ENCODE results near the gene FAAP100. TPM values are rescaled to one million over a fixed set of nuclear protein-coding genes. Genes with fewer than 3 reads are reported as not detected.

The FAAP100 gene
- total and polyA plus RNA-seq, 3 donors from 2014 or later = 17.6 to 45.8 (median 42.6) TPM

GRCh38 chr17:81529437-81529803, 22.7 kb downstream of the FAAP100 start:
- no peak for DNase-seq
- Histone ChIP-seq H3K4me1 (no peaks in the 10 kb centered on the region), H3K4me3 (no peak overlapping the region), H3K9me3 (no peaks in the 10 kb centered on the region), H3K27ac (no peak overlapping the region), H3K36me3 (ENCODE audit: low read depth, missing control alignments) (no peaks in the 10 kb centered on the region), H3K27me3 (no peaks in the 10 kb centered on the region)
- intact Hi-C loops (cut with DNase I; ENCODE audit: low total_unique reads) = no loop called here
- WGBS, 2 donors = 85 to 88% methylated on average over 3 to 6 of the region's 6 CpGs
- TF ChIP-seq POLR2A (IDR thresholded peaks at IDR 0.05) = no peak
- TF ChIP-seq CTCF (IDR thresholded peaks at IDR 0.05) = no peak

- no peak overlapping the region for H3K4me3 ChIP-seq
- H3K4me1 ChIP-seq = no peaks in the 10 kb centered on the region
- TF ChIP-seq CTCF (IDR thresholded peaks at IDR 0.05) = no peak
- no peak for TF ChIP-seq POLR2A (IDR thresholded peaks at IDR 0.05)
- no peak for DNase-seq
- no peaks in the 10 kb centered on the region for H3K9me3 ChIP-seq
- WGBS, 2 donors = 86 to 96% methylated on average over 19 to 62 of the region's 62 CpGs
- intact Hi-C loops (cut with DNase I; ENCODE audit: low total_unique reads) = no loop called here
- no peak overlapping the region for H3K27ac ChIP-seq
- no peaks in the 10 kb centered on the region for H3K36me3 ChIP-seq (ENCODE audit: low read depth, missing control alignments)
- no peaks in the 10 kb centered on the region for H3K27me3 ChIP-seq
These were observed 23.3 kb downstream of the FAAP100 start for GRCh38 chr17:81528651-81529436.

GRCh38 chr17:81528384-81528650, 23.8 kb downstream of the FAAP100 start:
- H3K36me3 ChIP-seq (ENCODE audit: low read depth, missing control alignments) = no peaks in the 10 kb centered on the region
- H3K4me3 ChIP-seq = no peak overlapping the region
- WGBS, 2 donors = 56% methylated on average over 18 of the region's 20 CpGs; no CpG with 5 or more reads in 1 of the 2 donors
- TF ChIP-seq POLR2A (IDR thresholded peaks at IDR 0.05) (no peak), CTCF (IDR thresholded peaks at IDR 0.05) (no peak)
- H3K9me3 ChIP-seq = no peaks in the 10 kb centered on the region
- H3K27me3 ChIP-seq = no peaks in the 10 kb centered on the region
- H3K27ac ChIP-seq = no peak overlapping the region
- no peak for DNase-seq
- intact Hi-C loops (cut with DNase I; ENCODE audit: low total_unique reads) = no loop called here
- H3K4me1 ChIP-seq = no peaks in the 10 kb centered on the region

GRCh38 chr17:81527591-81528383, 24.4 kb downstream of the FAAP100 start, which contains the start of gene FSCN2:
Gene FSCN2, plus strand, starts transcription at chr17:81528377. Its CDS starts 155 bp downstream, at chr17:81528532.
- intact Hi-C loops (cut with DNase I; ENCODE audit: low total_unique reads) = no loop called here
- H3K36me3 ChIP-seq (ENCODE audit: low read depth, missing control alignments) = no peaks in the 10 kb centered on the region
- WGBS, 2 donors = 55 to 59% methylated on average over 17 to 38 of the region's 42 CpGs
- DNase-seq = no peak
- no peak within 1 kb of the TSS for H3K27ac ChIP-seq
- H3K4me1 ChIP-seq = no peaks in the 10 kb centered on the region
- no peaks in the 10 kb centered on the region for H3K27me3 ChIP-seq
- no peaks in the 10 kb centered on the region for H3K9me3 ChIP-seq
- no peak within 1 kb of the TSS for H3K4me3 ChIP-seq
- TF ChIP-seq POLR2A (IDR thresholded peaks at IDR 0.05) = no peak
- TF ChIP-seq CTCF (IDR thresholded peaks at IDR 0.05) = no peak
